Endothelial cell of umbilical vein (primary cell): ENCODE results near the gene HDHD5. TPM values are rescaled to one million over a fixed set of nuclear protein-coding genes. Genes with fewer than 3 reads are reported as not detected.

ENCODE experiments used
- BruUV-seq: library from RNA; stranded (reverse); fragments of 400-500 nt; replicated peaks from 2 replicates; lab custom pipeline; 2021; lab: Mats Ljungman, UMichigan
- CTCF ChIA-PET: fragments of 300-600, 350-600 bp; sonication (Branson Sonifier 250); formaldehyde crosslinking; loops from one replicate; lab custom pipeline; 2021; ENCODE audit warnings: antibody characterized with exemption, inconsistent platforms; lab: Charles Lee
- POLR2A ChIA-PET: fragments of 300-600, 350-600 bp; sonication (Branson Sonifier 250); formaldehyde crosslinking; loops from one replicate; lab custom pipeline; 2021; ENCODE audit warnings: antibody characterized with exemption, inconsistent platforms; lab: Charles Lee
- DNase-seq: peaks from one replicate; pipeline ENCODE4 v3.0.0-alpha.2; 2011; ENCODE audit warnings: low read depth, low spot score
- FAIRE-seq: peaks from 2 replicates; lab custom pipeline; 2011; peaks lifted over from hg19 to GRCh38; lab: Jason Lieb, UNC
- H2AFZ ChIP-seq: 2 replicates; pipeline ENCODE4 v1.6.0; 2012; ENCODE audit warnings: low read depth, low read length, control low read depth, inconsistent platforms
- H3K27ac ChIP-seq: 2 replicates; pipeline ENCODE4 v1.5.1; 2011; ENCODE audit warnings: low read depth, mild to moderate bottlenecking, control low read depth, low read length, moderate library complexity; ENCODE audit not compliant: insufficient read depth
- H3K27me3 ChIP-seq, 2 experiments: 2 replicates each; pipeline versions ENCODE4 v1.6.0 to v1.6.1; 2011; ENCODE audit warnings: low read length in 2 of 2, mixed read lengths in 1 of 2; ENCODE audit not compliant: control insufficient read depth in 2 of 2, insufficient read depth in 2 of 2
- H3K36me3 ChIP-seq, 2 experiments: 2 replicates in 1 of 2; 3 replicates in 1 of 2; pipeline ENCODE4 v1.5.1; 2011; ENCODE audit warnings: low read length in 2 of 2, mild to moderate bottlenecking in 1 of 2, moderate library complexity in 1 of 2; ENCODE audit not compliant: control insufficient read depth in 2 of 2, insufficient read depth in 2 of 2; ENCODE audit errors: extremely low read depth in 1 of 2
- H3K4me1 ChIP-seq: 3 replicates; pipeline ENCODE4 v1.5.1; 2011; ENCODE audit warnings: mild to moderate bottlenecking, low read length; ENCODE audit not compliant: control insufficient read depth, insufficient read depth; ENCODE audit errors: extremely low read depth
- H3K4me2 ChIP-seq: 2 replicates; pipeline ENCODE4 v1.6.1; 2011; ENCODE audit warnings: low read length, control low read depth, mixed read lengths; ENCODE audit not compliant: insufficient read depth
- H3K4me3 ChIP-seq, 3 experiments: fragments of 200-600 bp in 1 of 3; sonication (generic), shearing (Covaris generic) in 1 of 3; replicated peaks in 1 of 3; 2 replicates each; pipeline ENCODE4 v1.5.1; 2011 to 2016; ENCODE audit warnings: control low read depth in 3 of 3, low read length in 3 of 3, mild to moderate bottlenecking in 2 of 3, inconsistent platforms in 1 of 3, low read depth in 1 of 3, moderate library complexity in 1 of 3; ENCODE audit not compliant: insufficient read depth in 1 of 3
- H3K79me2 ChIP-seq: 2 replicates; pipeline ENCODE4 v1.6.0; 2012; ENCODE audit warnings: low read length, inconsistent platforms; ENCODE audit not compliant: control insufficient read depth, insufficient read depth
- H3K9ac ChIP-seq: replicated peaks from 2 replicates; pipeline ENCODE3; 2011; ENCODE audit warnings: low read length, control low read depth; ENCODE audit not compliant: insufficient read depth; ENCODE audit errors: extremely low read depth
- H3K9me1 ChIP-seq: replicated peaks from 3 replicates; pipeline ENCODE4 v1.6.0; 2011; ENCODE audit warnings: mild to moderate bottlenecking, low read length; ENCODE audit not compliant: control insufficient read depth, insufficient read depth; ENCODE audit errors: extremely low read depth
- H3K9me3 ChIP-seq: replicated peaks from 2 replicates; pipeline ENCODE4 v1.5.1; 2012; ENCODE audit warnings: low read length, inconsistent platforms; ENCODE audit not compliant: control insufficient read depth, insufficient read depth
- H4K20me1 ChIP-seq: replicated peaks from 2 replicates; pipeline ENCODE3; 2011; ENCODE audit warnings: mild to moderate bottlenecking, low read length; ENCODE audit not compliant: control insufficient read depth, insufficient read depth; ENCODE audit errors: extremely low read depth
- CTCF ChIP-seq, 2 donors: IDR thresholded peaks; 1 replicate in 1 of 2; 2 replicates in 1 of 2; pipeline ENCODE4 v1.5.1; 2011; ENCODE audit warnings: low read length in 2 of 2, mild to moderate bottlenecking in 2 of 2, moderate library complexity in 2 of 2, control low read depth in 1 of 2, inconsistent platforms in 1 of 2, low read depth in 1 of 2; ENCODE audit not compliant: insufficient read depth in 1 of 2; ENCODE audit errors: extremely low read depth in 1 of 2
- EZH2 ChIP-seq: IDR thresholded peaks from 2 replicates; pipeline ENCODE4 v1.6.1; 2012; ENCODE audit warnings: borderline replicate concordance, low read depth, mild to moderate bottlenecking, moderate library complexity, low read length, inconsistent platforms; ENCODE audit not compliant: severe bottlenecking
- FOS ChIP-seq: IDR thresholded peaks from 2 replicates; pipeline ENCODE4 v1.6.1; 2011; ENCODE audit warnings: mild to moderate bottlenecking, low read length, moderate library complexity, borderline replicate concordance; ENCODE audit not compliant: insufficient read depth
- GATA2 ChIP-seq: IDR thresholded peaks from 2 replicates; pipeline ENCODE4 v1.7.0; 2011; ENCODE audit warnings: low read depth, mild to moderate bottlenecking, moderate library complexity, mixed read lengths, low read length; ENCODE audit not compliant: insufficient read length, insufficient read depth
- JUN ChIP-seq: IDR thresholded peaks from 2 replicates; pipeline ENCODE4 v1.6.1; 2011; ENCODE audit warnings: borderline replicate concordance, low read depth; ENCODE audit not compliant: insufficient read length, insufficient read depth
- MAX ChIP-seq: IDR thresholded peaks from 2 replicates; pipeline ENCODE4 v1.6.1; 2011; ENCODE audit not compliant: insufficient read depth, insufficient read length
- MYC ChIP-seq: IDR thresholded peaks from one replicate; pipeline ENCODE4 v1.6.1; 2011; ENCODE audit warnings: mild to moderate bottlenecking, low read depth, low read length
- POLR2A ChIP-seq: IDR thresholded peaks from 2 replicates; pipeline ENCODE4 v1.6.1; 2012; ENCODE audit warnings: low read depth, mild to moderate bottlenecking, control low read depth, low read length
- POLR2AphosphoS5 ChIP-seq: IDR thresholded peaks from 2 replicates; pipeline ENCODE4 v1.6.1; 2012; ENCODE audit warnings: low read depth, mild to moderate bottlenecking, control low read depth, low read length, moderate library complexity; ENCODE audit not compliant: insufficient read depth
- dilution Hi-C: fragments of 300-500 bp; cut with MboI; formaldehyde crosslinking; loops from one replicate; pipeline ENCODE4 v1.15.0; 2019; ENCODE audit warnings: low sequenced_read_pairs; ENCODE audit not compliant: extremely low pct_ligation_motif_present
- intact Hi-C: fragments of 100-400 bp; cut with micrococcal nuclease; formaldehyde crosslinking; loops from one replicate; pipeline ENCODE4 v1.10.0; 2022
- polyA plus RNA-seq, 4 experiments: library from polyadenylated mRNA; depleted of rRNA in 3 of 4; stranded (reverse) in 3 of 4; unstranded in 1 of 4; fragments of >200 nt; gene quantifications; 2 replicates each; pipeline versions ENCODE4 v1.2.1 to v1.2.3, GENCODE V29; 2011 to 2012; ENCODE audit warnings: missing spikeins in 1 of 4
- total RNA-seq: library from RNA; stranded (reverse); gene quantifications from 2 replicates; pipeline ENCODE4 v1.2.3, GENCODE V29; 2021

Gene HDHD5
- total and polyA plus RNA-seq, 2 donors (not counting 3 experiments of a cell fraction or from before 2014, with no cell fraction given) = 28.1 to 54.1 TPM

- Histone ChIP-seq H3K27ac (no peak overlapping the region), H3K9ac (no peak overlapping the region), H4K20me1 (no peaks in the 10 kb centered on the region), H2AFZ (no peak overlapping the region), H3K4me1 (no peaks in the 10 kb centered on the region), H3K9me3 (no peaks in the 10 kb centered on the region), H3K4me3 (no peak overlapping the region), H3K4me2 (no peak overlapping the region), H3K9me1 (no peaks in the 10 kb centered on the region), H3K27me3 (no peaks in the 10 kb centered on the region), H3K79me2 (no peaks in the 10 kb centered on the region), H3K36me3 (peaks cover 0 to 23% of the 10 kb centered on the region in 2 experiments)
- ChIA-PET CTCF (no interaction called here), POLR2A (no interaction called here)
- no peak for DNase-seq
- intact Hi-C loops = no loop called here
- dilution Hi-C loops = no loop called here
- no peak for TF ChIP-seq POLR2A
- no peak for TF ChIP-seq GATA2
- no peak for TF ChIP-seq MAX
- TF ChIP-seq EZH2 = no peak
- no peak for TF ChIP-seq CTCF (IDR thresholded peaks at IDR 0.05; ENCODE audit: extremely low read depth in 1 of 2, insufficient read depth in 1 of 2, low read depth in 1 of 2, low read length in 2 of 2)
- TF ChIP-seq JUN = no peak
- TF ChIP-seq POLR2AphosphoS5 = no peak
- no peak for TF ChIP-seq FOS
- no peak for TF ChIP-seq MYC
- no peak for FAIRE-seq
- no TSS peak for BruUV-seq
Measured at GRCh38 chr22:17140022-17140421, 19.1 kb downstream of the HDHD5 start.
